ENCODE results near the gene HBS1L. TPM values are rescaled to one million over a fixed set of nuclear protein-coding genes. Genes with fewer than 3 reads are reported as not detected.

The HBS1L gene
- polyA plus RNA-seq, 1 of the 3 experiments (the other 2 are of a cell fraction), result 19.0 TPM

- TF ChIP-seq TCF12 (IDR thresholded peaks at IDR 0.05), result no peak
- no peak for TF ChIP-seq GATA2 (CRISPR knock-in tag; IDR thresholded peaks at IDR 0.05)
- TF ChIP-seq NRF1 (IDR thresholded peaks at IDR 0.05; ENCODE audit: low read depth, low read length), result no peak
Observed at GRCh38 chr6:135030532-135031178, 24.0 kb downstream of the HBS1L start (continued).

- H3K4me1 ChIP-seq (ENCODE audit: control insufficient read depth in 1 of 2, insufficient read depth in 2 of 2, low read depth in 1 of 2, low read length in 1 of 2), result no peaks in the 10 kb centered on the region; a peak in 1 of 4 replicates
- H3F3A ChIP-seq (replicated peaks; ENCODE audit: insufficient read depth), result no peaks in the 10 kb centered on the region
- no peak overlapping the region for H3K9ac ChIP-seq
- no peak for TF ChIP-seq FOSL2 (IDR thresholded peaks at IDR 0.05; ENCODE audit: borderline replicate concordance, low read depth)
- no peak for TF ChIP-seq CHD2 (IDR thresholded peaks at IDR 0.05; ENCODE audit: low read length, partially characterized antibody)
- H3K4me2 ChIP-seq, result no peak overlapping the region
- no peak for DNase-seq
- H3K27me3 ChIP-seq (ENCODE audit: insufficient read depth), result no peaks in the 10 kb centered on the region
- 92% methylated on average over 3 of the region's 3 CpGs for WGBS (ENCODE audit: low lambda C conversion rate)
- no peak overlapping the region for H2AFZ ChIP-seq (ENCODE audit: low read depth)
- no peak overlapping the region for H3K4me3 ChIP-seq (ENCODE audit: low read depth in 2 of 2, low read length in 1 of 2)
- ChIA-PET CTCF (no interaction called here), POLR2A (no interaction called here)
- peaks cover 29% of the 10 kb centered on the region for H3K79me2 ChIP-seq (ENCODE audit: insufficient read depth)
- H3K9me3 ChIP-seq, result no peaks in the 10 kb centered on the region
- H3K36me3 ChIP-seq (replicated peaks in 1 of 2; ENCODE audit: control insufficient read depth in 1 of 2, insufficient read depth in 2 of 2, low read length in 1 of 2), result peaks cover 30 to 32% of the 10 kb centered on the region in 2 experiments
- H4K20me1 ChIP-seq (ENCODE audit: insufficient read depth), result 0 out of 2 replicates have a peak, but pooled peaks cover 4% of the 10 kb centered on the region
- H3K27ac ChIP-seq (ENCODE audit: low read depth in 2 of 2, low read length in 1 of 2), result no peak overlapping the region
- H3K9me2 ChIP-seq, result no peaks in the 10 kb centered on the region
Observed at GRCh38 chr6:135030056-135030473, 24.6 kb downstream of the HBS1L start.

- peaks cover 43% of the 10 kb centered on the region; the same call in 1 of the 2 replicates for H3K79me2 ChIP-seq (ENCODE audit: insufficient read depth)
- no peaks in the 10 kb centered on the region for H3K9me3 ChIP-seq
- no peaks in the 10 kb centered on the region for H3K27me3 ChIP-seq (ENCODE audit: insufficient read depth)
- H3K9me2 ChIP-seq, result no peaks in the 10 kb centered on the region
- no peak overlapping the region for H3K4me2 ChIP-seq
- no peaks in the 10 kb centered on the region for H3F3A ChIP-seq (replicated peaks; ENCODE audit: insufficient read depth)
- H2AFZ ChIP-seq (ENCODE audit: low read depth), result no peak overlapping the region
- ChIA-PET CTCF (interaction anchor here (1.1 kb wide), 1 partner anchor 23 kb away, joined by 3 read pairs; no protein-coding TSS in a partner anchor), POLR2A (no interaction called here)
- no peak overlapping the region for H3K27ac ChIP-seq (ENCODE audit: low read depth in 2 of 2, low read length in 1 of 2)
- no peak overlapping the region for H3K4me3 ChIP-seq (ENCODE audit: low read depth in 2 of 2, low read length in 1 of 2)
- 98% methylated on average over 2 of the region's 2 CpGs for WGBS (ENCODE audit: low lambda C conversion rate)
- no peak overlapping the region for H3K9ac ChIP-seq
- H4K20me1 ChIP-seq (ENCODE audit: insufficient read depth), result 0 out of 2 replicates have a peak, but pooled peaks cover 4% of the 10 kb centered on the region
- DNase-seq, result no peak
- TF ChIP-seq GABPA (IDR thresholded peaks at IDR 0.05; ENCODE audit: low read depth) (no peak), SIN3A (IDR thresholded peaks at IDR 0.05; ENCODE audit: borderline replicate concordance, low read depth, low read length) (no peak), CHD2 (IDR thresholded peaks at IDR 0.05; ENCODE audit: low read length, partially characterized antibody) (no peak), RXRA (IDR thresholded peaks at IDR 0.05; ENCODE audit: borderline replicate concordance, low read depth) (no peak), TCF12 (IDR thresholded peaks at IDR 0.05) (no peak), RAD21 (IDR thresholded peaks at IDR 0.05; ENCODE audit: low read length) (no peak), TEAD4 (IDR thresholded peaks at IDR 0.05; ENCODE audit: borderline replicate concordance, insufficient read depth) (no peak), FOSL2 (IDR thresholded peaks at IDR 0.05; ENCODE audit: borderline replicate concordance, low read depth) (no peak), NFIC (IDR thresholded peaks at IDR 0.05; ENCODE audit: borderline replicate concordance) (no peak), JUND (IDR thresholded peaks at IDR 0.05) (no peak), USF1 (IDR thresholded peaks at IDR 0.05; ENCODE audit: borderline replicate concordance, low read depth) (no peak), SMC3 (IDR thresholded peaks at IDR 0.05; ENCODE audit: low read depth, low read length) (no peak), NRF1 (IDR thresholded peaks at IDR 0.05; ENCODE audit: low read depth, low read length) (no peak), RCOR1 (IDR thresholded peaks at IDR 0.05; ENCODE audit: low read length) (no peak)
- TF ChIP-seq, protein P1, sequence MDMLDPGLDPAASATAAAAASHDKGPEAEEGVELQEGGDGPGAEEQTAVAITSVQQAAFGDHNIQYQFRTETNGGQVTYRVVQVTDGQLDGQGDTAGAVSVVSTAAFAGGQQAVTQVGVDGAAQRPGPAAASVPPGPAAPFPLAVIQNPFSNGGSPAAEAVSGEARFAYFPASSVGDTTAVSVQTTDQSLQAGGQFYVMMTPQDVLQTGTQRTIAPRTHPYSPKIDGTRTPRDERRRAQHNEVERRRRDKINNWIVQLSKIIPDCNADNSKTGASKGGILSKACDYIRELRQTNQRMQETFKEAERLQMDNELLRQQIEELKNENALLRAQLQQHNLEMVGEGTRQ (IDR thresholded peaks at IDR 0.05; ENCODE audit: borderline replicate concordance, low read depth, low read length), result no peak
- TF ChIP-seq, protein P2, sequence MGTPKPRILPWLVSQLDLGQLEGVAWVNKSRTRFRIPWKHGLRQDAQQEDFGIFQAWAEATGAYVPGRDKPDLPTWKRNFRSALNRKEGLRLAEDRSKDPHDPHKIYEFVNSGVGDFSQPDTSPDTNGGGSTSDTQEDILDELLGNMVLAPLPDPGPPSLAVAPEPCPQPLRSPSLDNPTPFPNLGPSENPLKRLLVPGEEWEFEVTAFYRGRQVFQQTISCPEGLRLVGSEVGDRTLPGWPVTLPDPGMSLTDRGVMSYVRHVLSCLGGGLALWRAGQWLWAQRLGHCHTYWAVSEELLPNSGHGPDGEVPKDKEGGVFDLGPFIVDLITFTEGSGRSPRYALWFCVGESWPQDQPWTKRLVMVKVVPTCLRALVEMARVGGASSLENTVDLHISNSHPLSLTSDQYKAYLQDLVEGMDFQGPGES (IDR thresholded peaks at IDR 0.05; ENCODE audit: low read depth, low read length), result no peak
- TF ChIP-seq, protein P3, sequence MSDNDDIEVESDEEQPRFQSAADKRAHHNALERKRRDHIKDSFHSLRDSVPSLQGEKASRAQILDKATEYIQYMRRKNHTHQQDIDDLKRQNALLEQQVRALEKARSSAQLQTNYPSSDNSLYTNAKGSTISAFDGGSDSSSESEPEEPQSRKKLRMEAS (IDR thresholded peaks at IDR 0.05; ENCODE audit: low read depth), result no peak
- peaks cover 15% of the 10 kb centered on the region in 2 experiments for H3K36me3 ChIP-seq (replicated peaks in 1 of 2; ENCODE audit: control insufficient read depth in 1 of 2, insufficient read depth in 2 of 2, low read length in 1 of 2)
- H3K4me1 ChIP-seq (ENCODE audit: control insufficient read depth in 1 of 2, insufficient read depth in 2 of 2, low read depth in 1 of 2, low read length in 1 of 2), result peaks cover 0 to 6% of the 10 kb centered on the region in 2 experiments; a peak in 2 of 4 replicates
Observed at GRCh38 chr6:135025775-135026174, 28.8 kb downstream of the HBS1L start.
